ENCODE measurements around the gene FAXC. TPM values are rescaled to one million over a fixed set of nuclear protein-coding genes. Genes with fewer than 3 reads are reported as not detected.

FAXC gene
- polyA plus RNA-seq, 4 donors = 4.7 to 5.9 (median 5.4) TPM

Other genes with a start within 250 kb of the FAXC start
- 10 to 100 TPM; 10.3 to 13.7 (median 13.0) TPM for gene COQ3, start 44.5 kb upstream of the FAXC start, polyA plus RNA-seq (ENCODE audit: insufficient read length in 4 of 4)
- gene PNISR, start 75.6 kb upstream of the FAXC start, polyA plus RNA-seq (ENCODE audit: insufficient read length in 4 of 4) = 100 to 1,000 TPM; 214 to 429 (median 345) TPM
- gene USP45, start 165.7 kb upstream of the FAXC start, polyA plus RNA-seq (ENCODE audit: insufficient read length in 4 of 4) = 10 to 100 TPM in 2 of 4 donors, 1 to 10 TPM in 2; 7.8 to 15.1 (median 11.1) TPM
- gene CCNC, start 219.0 kb upstream of the FAXC start, polyA plus RNA-seq (ENCODE audit: insufficient read length in 4 of 4) = 100 to 1,000 TPM in 1 of 4 donors, 10 to 100 TPM in 3; 70.8 to 107 (median 82.0) TPM

Data from left renal cortex interstitium (tissue), 4 donors.